ENCODE data around the gene CEL.

DNA sequence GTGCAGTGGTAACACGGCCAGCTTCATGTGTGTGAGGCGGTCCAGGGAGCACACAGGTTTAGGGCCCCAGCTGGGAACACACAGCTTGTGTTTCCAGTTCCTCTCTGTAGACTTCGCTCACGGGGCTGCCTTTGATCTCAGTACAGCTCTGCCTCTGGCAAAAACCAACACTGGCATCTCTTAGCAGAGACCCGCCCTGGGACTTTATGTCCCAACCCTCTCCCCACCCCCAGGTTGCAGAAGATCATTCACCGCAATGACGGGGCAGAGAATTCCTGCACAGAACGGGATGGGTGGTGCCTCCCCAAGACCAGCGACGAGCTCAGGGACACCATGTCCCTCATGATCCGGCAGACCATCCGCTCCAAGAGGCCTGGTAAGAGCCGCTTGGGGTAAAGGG is 5.2 kb upstream of the CEL start:
- TF ChIP-seq, protein P1, sequence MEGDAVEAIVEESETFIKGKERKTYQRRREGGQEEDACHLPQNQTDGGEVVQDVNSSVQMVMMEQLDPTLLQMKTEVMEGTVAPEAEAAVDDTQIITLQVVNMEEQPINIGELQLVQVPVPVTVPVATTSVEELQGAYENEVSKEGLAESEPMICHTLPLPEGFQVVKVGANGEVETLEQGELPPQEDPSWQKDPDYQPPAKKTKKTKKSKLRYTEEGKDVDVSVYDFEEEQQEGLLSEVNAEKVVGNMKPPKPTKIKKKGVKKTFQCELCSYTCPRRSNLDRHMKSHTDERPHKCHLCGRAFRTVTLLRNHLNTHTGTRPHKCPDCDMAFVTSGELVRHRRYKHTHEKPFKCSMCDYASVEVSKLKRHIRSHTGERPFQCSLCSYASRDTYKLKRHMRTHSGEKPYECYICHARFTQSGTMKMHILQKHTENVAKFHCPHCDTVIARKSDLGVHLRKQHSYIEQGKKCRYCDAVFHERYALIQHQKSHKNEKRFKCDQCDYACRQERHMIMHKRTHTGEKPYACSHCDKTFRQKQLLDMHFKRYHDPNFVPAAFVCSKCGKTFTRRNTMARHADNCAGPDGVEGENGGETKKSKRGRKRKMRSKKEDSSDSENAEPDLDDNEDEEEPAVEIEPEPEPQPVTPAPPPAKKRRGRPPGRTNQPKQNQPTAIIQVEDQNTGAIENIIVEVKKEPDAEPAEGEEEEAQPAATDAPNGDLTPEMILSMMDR (conservative IDR thresholded peaks at IDR 0.05 in 1 of 2, IDR thresholded peaks at IDR 0.05 in 1 of 2; ENCODE audit: low read depth in 1 of 2, low read length in 2 of 2), result no peak
- no peak for TF ChIP-seq EZH2 (IDR thresholded peaks at IDR 0.05; ENCODE audit: low read length, missing control alignments)

Measured in fibroblast of lung (primary cell).